Measurements from ENCODE around the gene DBH.

GRCh38 chr9:133607976-133608375, 28.2 kb upstream of the DBH start:
- TF ChIP-seq CTCF (IDR thresholded peaks at IDR 0.05; ENCODE audit: low read length) (no peak), EZH2 (optimal IDR thresholded peaks at IDR 0.05; ENCODE audit: low read depth, low read length) (no peak), EZH2phosphoT487 (IDR thresholded peaks at IDR 0.05; ENCODE audit: low read length) (no peak)
